H1 (cell line): ENCODE measurements around the gene STK16.

Source experiments
- CHD2 ChIP-seq: IDR thresholded peaks from 2 replicates; pipeline ENCODE4 v1.6.1; 2012; ENCODE audit warnings: low read length, improper control_type of control experiment
- CREB1 ChIP-seq: IDR thresholded peaks from 2 replicates; pipeline ENCODE4 v1.6.1; 2012; ENCODE audit warnings: inconsistent platforms
- NANOG ChIP-seq: IDR thresholded peaks from 2 replicates; pipeline ENCODE4 v1.6.1; 2011; ENCODE audit warnings: low read length, low read depth, mild to moderate bottlenecking, inconsistent platforms; ENCODE audit not compliant: insufficient read depth, poor library complexity, severe bottlenecking
- NRF1 ChIP-seq: IDR thresholded peaks from 2 replicates; pipeline ENCODE4 v1.6.1; 2011; ENCODE audit warnings: mild to moderate bottlenecking, low read depth, low read length, improper control_type of control experiment
- SAP30 ChIP-seq: fragments of 300-600 bp; sonication (generic); IDR thresholded peaks from 2 replicates; pipeline ENCODE4 v1.7.1; 2012; ENCODE audit warnings: low read length, moderate library complexity, mild to moderate bottlenecking, inconsistent platforms; ENCODE audit not compliant: insufficient read depth, insufficient replicate concordance
- TCF12 ChIP-seq: IDR thresholded peaks from 2 replicates; pipeline ENCODE4 v1.6.1; 2011; ENCODE audit warnings: low read depth, mild to moderate bottlenecking, low read length
- TF ChIP-seq, protein P1 (sequence below), 3 experiments: IDR thresholded peaks; 1 replicate in 2 of 3; 2 replicates in 1 of 3; pipeline versions ENCODE4 v1.5.1 to v1.6.1; 2011; ENCODE audit warnings: low read length in 3 of 3, mild to moderate bottlenecking in 3 of 3, inconsistent platforms in 2 of 3, low read depth in 1 of 3, moderate library complexity in 1 of 3; ENCODE audit not compliant: insufficient read depth in 1 of 3; ENCODE audit errors: control extremely low read depth in 1 of 3

DNA sequence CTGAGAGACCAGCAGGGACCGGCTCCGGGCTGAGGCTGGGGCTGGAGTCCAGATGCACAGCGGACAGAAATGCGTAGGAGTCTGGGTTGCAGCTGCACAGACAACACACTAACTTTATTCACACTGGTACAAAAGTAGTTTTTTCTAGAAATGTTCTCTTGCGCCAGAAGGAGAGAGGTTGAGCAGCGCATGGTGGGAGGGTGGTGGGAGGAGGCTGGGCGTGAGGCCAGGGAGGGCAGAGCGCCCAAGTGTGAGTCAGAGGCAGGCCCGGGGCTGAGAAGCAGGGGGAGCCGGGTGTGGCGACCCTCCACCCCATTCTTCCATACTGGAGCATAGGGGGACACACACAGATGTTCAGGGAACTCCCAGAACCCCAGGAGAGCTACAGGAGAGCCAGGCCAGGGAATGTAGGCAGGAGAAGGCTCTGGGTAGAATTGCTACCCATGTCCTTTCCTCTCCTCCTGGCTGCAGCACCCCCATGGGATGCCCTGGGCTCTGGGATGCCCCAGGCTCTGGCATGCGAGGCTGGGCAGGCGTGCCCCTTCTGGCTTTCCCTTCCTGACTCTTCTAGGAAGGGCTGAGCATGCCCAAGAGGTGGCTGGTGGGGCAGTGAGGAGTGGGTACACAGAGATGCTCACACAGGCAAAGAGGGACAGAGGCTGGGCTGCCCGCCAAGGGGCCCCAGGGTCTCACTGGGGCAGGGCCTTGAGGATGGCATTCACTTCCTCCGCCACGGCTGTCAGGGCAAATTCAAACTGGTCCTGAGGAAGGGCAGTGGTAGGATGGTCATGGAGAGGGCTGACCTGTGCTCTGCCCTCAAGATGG is 44.5 kb downstream of the STK16 start:
- no peak for TF ChIP-seq CHD2
- no peak for TF ChIP-seq NANOG
- TF ChIP-seq TCF12: no peak
- no peak for TF ChIP-seq CREB1
- TF ChIP-seq, protein P1, sequence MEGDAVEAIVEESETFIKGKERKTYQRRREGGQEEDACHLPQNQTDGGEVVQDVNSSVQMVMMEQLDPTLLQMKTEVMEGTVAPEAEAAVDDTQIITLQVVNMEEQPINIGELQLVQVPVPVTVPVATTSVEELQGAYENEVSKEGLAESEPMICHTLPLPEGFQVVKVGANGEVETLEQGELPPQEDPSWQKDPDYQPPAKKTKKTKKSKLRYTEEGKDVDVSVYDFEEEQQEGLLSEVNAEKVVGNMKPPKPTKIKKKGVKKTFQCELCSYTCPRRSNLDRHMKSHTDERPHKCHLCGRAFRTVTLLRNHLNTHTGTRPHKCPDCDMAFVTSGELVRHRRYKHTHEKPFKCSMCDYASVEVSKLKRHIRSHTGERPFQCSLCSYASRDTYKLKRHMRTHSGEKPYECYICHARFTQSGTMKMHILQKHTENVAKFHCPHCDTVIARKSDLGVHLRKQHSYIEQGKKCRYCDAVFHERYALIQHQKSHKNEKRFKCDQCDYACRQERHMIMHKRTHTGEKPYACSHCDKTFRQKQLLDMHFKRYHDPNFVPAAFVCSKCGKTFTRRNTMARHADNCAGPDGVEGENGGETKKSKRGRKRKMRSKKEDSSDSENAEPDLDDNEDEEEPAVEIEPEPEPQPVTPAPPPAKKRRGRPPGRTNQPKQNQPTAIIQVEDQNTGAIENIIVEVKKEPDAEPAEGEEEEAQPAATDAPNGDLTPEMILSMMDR (IDR thresholded peaks at IDR 0.05; ENCODE audit: control extremely low read depth in 1 of 3, insufficient read depth in 1 of 3, low read depth in 1 of 3, low read length in 3 of 3): no peak
- no peak for TF ChIP-seq SAP30
- TF ChIP-seq NRF1: no peak
